HG02678 (cell line): ENCODE results near the gene RBX1.

Experiments
- ATAC-seq: cut with Tn5 transposase; IDR thresholded peaks from one replicate; pipeline ENCODE4 v1.9.1; 2021; ENCODE audit warnings: mild to moderate bottlenecking, moderate library complexity; ENCODE audit not compliant: unreplicated experiment

Gene RBX1

DNA sequence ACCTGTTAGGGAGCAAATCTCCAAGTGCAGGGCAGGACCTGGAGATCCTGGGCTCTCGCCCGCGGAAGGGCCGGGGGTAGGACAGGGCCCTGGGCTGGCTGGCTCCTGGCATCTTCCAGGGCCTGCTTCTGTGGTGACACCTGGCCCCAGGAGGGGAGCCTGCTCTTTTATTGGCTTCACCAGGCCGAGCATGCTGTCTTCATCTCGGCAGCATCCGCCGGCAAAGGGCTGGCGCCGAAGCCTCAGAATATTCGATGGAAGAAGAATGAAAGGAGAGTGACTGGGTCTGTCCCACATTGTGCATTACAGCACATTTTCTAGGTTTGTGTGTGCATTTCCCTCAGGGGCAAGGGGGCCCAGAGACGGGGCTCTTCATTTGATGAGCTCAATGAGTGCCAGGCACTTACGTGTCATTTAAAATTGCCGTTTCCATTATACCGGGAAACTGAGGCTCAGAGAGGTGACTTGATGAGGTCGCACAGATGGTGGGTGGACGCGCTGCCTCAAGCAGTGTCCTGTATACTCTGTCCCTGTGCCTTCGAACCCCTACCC lies 70.0 kb downstream of the RBX1 start:
- no peak for ATAC-seq

DNA sequence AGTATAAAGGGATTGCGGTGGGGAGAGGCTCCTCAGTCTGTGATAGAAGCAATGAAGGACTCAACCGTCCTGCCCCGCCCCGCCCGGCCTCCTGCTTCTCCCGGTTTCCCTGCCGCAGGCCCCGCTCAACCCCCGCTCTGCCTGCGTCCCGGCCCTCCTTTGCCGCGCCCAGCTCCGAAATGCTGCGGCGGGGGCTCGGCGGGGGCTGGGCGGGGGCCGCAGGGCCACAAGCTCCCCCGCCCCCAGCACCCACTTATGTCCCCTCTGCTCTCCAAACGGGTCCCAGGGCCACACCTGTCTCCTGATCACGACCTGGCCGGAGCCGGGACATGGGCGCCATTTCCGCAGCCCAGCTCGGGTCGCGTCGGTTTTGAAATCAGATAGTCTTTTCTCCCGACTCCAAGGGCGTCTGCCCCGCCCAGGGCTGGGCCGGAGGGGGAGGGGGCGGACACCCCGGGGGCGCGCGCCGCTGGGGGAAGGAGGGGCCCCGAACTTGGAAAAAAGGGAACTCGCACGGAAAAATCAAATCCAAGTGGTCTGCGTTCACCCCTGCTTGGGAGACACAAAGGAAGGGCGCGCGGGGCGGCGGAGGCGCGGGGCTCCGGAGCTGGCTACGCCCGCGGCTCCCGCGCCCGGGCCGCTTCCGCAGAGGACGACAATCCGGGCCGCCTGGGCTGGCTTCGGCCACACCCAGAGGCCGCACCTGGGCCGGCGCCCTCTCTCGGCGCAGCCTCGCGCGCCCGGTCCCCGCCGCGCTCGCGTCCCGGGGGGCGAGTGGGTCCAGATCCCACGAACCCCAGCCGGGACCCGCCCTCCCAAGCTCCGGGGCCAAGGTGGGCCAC lies 70.7 kb downstream of the RBX1 start:
- peak; percentile 58 for ATAC-seq

DNA sequence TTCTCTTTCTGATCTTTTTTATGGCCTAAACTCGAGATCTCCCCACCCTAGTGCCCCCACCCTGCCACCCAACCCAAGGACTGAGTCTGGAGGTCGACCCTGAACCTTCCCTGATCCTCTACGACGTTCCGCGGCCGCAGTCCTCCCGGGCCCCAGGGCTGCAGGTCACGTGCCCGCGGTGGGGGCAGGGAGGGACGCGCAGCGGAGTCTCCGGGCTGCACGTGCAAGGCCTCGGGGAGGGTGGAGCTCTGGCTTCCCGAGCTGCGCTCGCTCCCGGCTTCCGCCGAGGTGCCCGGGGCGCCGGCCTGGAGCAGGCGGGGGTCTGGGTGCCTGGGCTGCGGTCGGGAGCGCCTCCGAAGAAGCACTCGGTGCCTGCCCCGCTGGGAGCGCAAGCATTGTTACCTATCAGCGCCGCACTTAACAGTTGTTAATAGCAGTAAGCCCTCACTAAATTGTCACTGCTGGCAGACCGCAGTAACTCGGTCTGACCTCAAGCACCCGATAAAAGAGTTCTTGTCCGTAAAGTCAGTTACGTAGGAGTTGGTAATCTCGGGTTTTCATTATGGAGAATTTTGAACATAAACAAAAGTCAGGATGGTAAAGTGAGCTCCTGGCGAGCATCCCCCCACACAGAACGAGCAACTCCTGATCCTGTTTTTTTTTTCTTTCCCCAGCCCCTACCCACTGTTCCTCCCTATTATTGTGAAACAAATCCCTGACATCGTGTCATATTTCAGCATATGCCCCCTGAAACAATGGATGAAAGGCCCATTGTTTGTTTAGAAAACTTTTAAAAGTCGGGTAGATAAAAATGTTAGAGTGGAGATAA lies 71.5 kb downstream of the RBX1 start:
- ATAC-seq = peak; percentile 68
